Measurements from ENCODE around the gene MLLT3. TPM values are rescaled to one million over a fixed set of nuclear protein-coding genes. Genes with fewer than 3 reads are reported as not detected.
"Not testable (repeated sequence)": the region's sequence is repeated elsewhere in the genome, so short reads cannot be mapped to it uniquely, and the experiment has no call there.

The MLLT3 gene
- polyA plus RNA-seq, 1 experiment, result 32.5 TPM

GRCh38 chr9:20584968-20585643 is 37.2 kb downstream of the MLLT3 start:
- H3K9me3 ChIP-seq (ENCODE audit: control insufficient read depth, insufficient read depth, low read length), result no peaks in the 10 kb centered on the region
- ChIA-PET POLR2A (no interaction called here), CTCF (no interaction called here)
- no peak for DNase-seq (ENCODE audit: low read depth, low spot score)
- H3K27me3 ChIP-seq (ENCODE audit: control insufficient read depth, insufficient read depth, low read length), result no peaks in the 10 kb centered on the region
- H3K27ac ChIP-seq (ENCODE audit: low read depth, low read length), result no peak overlapping the region
- no peak for TF ChIP-seq CTCF (IDR thresholded peaks at IDR 0.05; ENCODE audit: low read depth, low read length)
- H3K4me3 ChIP-seq (ENCODE audit: low read depth, low read length), result no peak overlapping the region

DNA sequence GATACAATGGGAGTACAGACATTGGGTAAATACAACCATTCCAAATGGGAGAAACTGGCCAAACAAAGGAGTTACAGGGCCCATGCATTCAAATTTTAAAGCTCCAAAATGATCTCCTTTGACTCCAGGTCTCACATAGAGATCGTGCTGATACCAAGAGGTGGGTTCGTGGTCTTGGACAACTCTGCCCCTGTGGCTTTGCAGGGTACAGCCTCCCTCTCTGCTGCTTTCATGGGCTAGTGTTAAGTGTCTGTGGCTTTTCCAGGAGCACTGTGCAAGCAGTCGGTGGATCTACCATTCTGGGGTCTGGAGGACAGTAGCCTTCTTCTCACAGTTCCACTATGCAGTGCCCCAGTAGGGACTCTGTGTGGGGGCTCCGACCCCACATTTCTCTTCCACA is 39.2 kb downstream of the MLLT3 start:
- H3K27ac ChIP-seq (ENCODE audit: low read depth, low read length); DNase-seq (ENCODE audit: low read depth, low spot score); H3K4me3 ChIP-seq (ENCODE audit: low read depth, low read length); H3K9me3 ChIP-seq (ENCODE audit: control insufficient read depth, insufficient read depth, low read length); H3K27me3 ChIP-seq (ENCODE audit: control insufficient read depth, insufficient read depth, low read length); POLR2A ChIA-PET; CTCF ChIA-PET: not testable (repeated sequence)

- H3K27me3 ChIP-seq (ENCODE audit: control insufficient read depth, insufficient read depth, low read length), result no peaks in the 10 kb centered on the region
- H3K9me3 ChIP-seq (ENCODE audit: control insufficient read depth, insufficient read depth, low read length), result no peaks in the 10 kb centered on the region
- no peak for TF ChIP-seq CTCF (IDR thresholded peaks at IDR 0.05; ENCODE audit: low read depth, low read length)
- no peak overlapping the region for H3K27ac ChIP-seq (ENCODE audit: low read depth, low read length)
- no peak overlapping the region for H3K4me3 ChIP-seq (ENCODE audit: low read depth, low read length)
- ChIA-PET POLR2A (no interaction called here), CTCF (no interaction called here)
- no peak for DNase-seq (ENCODE audit: low read depth, low spot score)
Observed at GRCh38 chr9:20582150-20582549, 40.1 kb downstream of the MLLT3 start.

DNA sequence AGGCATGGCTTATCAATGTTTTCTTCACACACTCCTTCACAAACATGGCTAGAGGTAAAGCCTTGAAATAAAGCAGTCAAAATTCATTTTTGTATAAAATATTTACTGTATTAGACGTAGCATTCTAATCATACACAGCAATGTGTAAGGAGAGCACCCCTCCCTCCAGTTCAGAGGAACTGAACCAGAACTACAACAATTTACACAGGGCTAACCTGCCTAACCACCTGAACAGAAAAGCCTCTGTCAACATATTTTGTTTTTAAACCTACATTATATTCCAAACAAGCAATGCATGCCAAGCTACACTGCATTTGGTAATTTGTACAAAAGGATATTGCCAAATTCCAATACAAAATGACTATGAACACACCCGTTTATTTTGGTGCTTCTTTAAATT is 41.6 kb downstream of the MLLT3 start:
- CTCF ChIA-PET, result no interaction called here
- DNase-seq (ENCODE audit: low read depth, low spot score), result no peak
- Histone ChIP-seq H3K27ac (ENCODE audit: low read depth, low read length) (no peak overlapping the region), H3K4me3 (ENCODE audit: low read depth, low read length) (no peak overlapping the region), H3K9me3 (ENCODE audit: control insufficient read depth, insufficient read depth, low read length) (no peaks in the 10 kb centered on the region), H3K27me3 (ENCODE audit: control insufficient read depth, insufficient read depth, low read length) (no peaks in the 10 kb centered on the region)
- POLR2A ChIA-PET, result no interaction called here
- TF ChIP-seq CTCF (IDR thresholded peaks at IDR 0.05; ENCODE audit: low read depth, low read length), result no peak

DNA sequence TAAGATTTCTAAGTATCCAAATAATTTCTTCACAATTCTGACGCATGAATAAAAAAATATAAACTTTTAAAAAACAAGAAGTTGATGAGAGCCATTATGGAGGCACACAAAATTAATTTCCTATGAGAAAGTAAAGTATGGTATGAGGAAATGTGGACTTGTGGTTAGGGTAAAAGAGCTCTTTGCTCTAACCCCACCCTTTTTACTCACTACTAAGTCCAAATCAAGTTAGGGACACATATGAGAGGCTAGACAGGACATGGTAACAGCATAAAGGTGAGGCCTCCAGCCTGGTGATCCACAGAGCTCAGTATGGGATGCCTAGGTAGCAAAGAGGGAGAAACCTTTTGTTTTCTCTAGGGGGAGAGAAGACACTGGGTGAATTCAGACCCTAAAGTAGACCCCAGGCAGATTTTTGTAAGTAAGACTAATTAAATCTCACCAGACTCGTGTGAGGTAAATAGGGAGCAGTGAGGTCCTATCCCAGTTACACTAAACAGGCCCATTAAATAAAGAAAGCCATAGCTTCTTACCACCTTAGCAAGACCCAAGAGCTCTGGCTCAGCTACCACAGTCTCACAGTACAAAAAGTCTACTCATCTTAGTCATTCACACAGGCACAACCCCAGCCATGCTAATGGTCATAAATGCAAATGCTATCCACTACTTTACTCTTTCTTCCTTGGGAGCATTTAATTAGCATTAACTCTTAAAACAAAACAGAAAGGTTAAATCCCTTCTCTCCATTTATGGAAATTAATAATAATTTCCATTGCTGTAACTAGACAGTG is 42.6 kb downstream of the MLLT3 start:
- no peak for TF ChIP-seq CTCF (IDR thresholded peaks at IDR 0.05; ENCODE audit: low read depth, low read length)
- ChIA-PET CTCF (interaction anchor here (1.1 kb wide), 1 partner anchor 361 kb away, joined by 5 read pairs; no protein-coding TSS in a partner anchor), POLR2A (no interaction called here)
- Histone ChIP-seq H3K9me3 (ENCODE audit: control insufficient read depth, insufficient read depth, low read length) (no peaks in the 10 kb centered on the region), H3K27ac (ENCODE audit: low read depth, low read length) (no peak overlapping the region), H3K4me3 (ENCODE audit: low read depth, low read length) (no peak overlapping the region), H3K27me3 (ENCODE audit: control insufficient read depth, insufficient read depth, low read length) (no peaks in the 10 kb centered on the region)
- DNase-seq (ENCODE audit: low read depth, low spot score), result no peak

Data from AG04450 (cell line).